Right lobe of liver (tissue), 6 donors: ENCODE data around the gene PELO. TPM values are rescaled to one million over a fixed set of nuclear protein-coding genes. Genes with fewer than 3 reads are reported as not detected.

Experiments
- ATAC-seq, 4 donors: fragments of 200-7000 bp; cut with Tn5 transposase; one replicate each; pipeline ENCODE4 v1.9.1; 2020; ENCODE audit warnings: mild to moderate bottlenecking in 4 of 4, moderate library complexity in 4 of 4
- DNase-seq, 3 donors: peaks; one replicate each; pipeline ENCODE4 v3.0.0-alpha.2; 2020
- H3K27ac ChIP-seq, 3 donors: fragments of 200-600 bp; one replicate each; pipeline ENCODE4 v1.8.0; 2022
- H3K27me3 ChIP-seq, 2 donors: fragments of 200-600 bp; one replicate each; pipeline ENCODE4 v1.8.0; 2022
- H3K36me3 ChIP-seq, 4 donors: fragments of 200-600 bp; sonication (generic) in 1 of 4; one replicate each; pipeline versions ENCODE4 v1.5.1 to v1.8.0; 2017 to 2022; ENCODE audit warnings: control low read depth in 1 of 4
- H3K4me1 ChIP-seq, 4 donors: fragments of 200-600 bp; sonication (generic) in 1 of 4; one replicate each; pipeline versions ENCODE4 v1.5.1 to v1.8.0; 2017 to 2022; ENCODE audit warnings: control low read depth in 1 of 4
- H3K4me3 ChIP-seq, 3 donors: fragments of 200-600 bp; one replicate each; pipeline ENCODE4 v1.8.0; 2022
- H3K9me3 ChIP-seq, 4 donors: fragments of 200-600 bp; sonication (generic) in 1 of 4; one replicate each; pipeline versions ENCODE4 v1.5.1 to v1.8.0; 2017 to 2022; ENCODE audit warnings: control low read depth in 1 of 4
- POLR2A ChIP-seq: fragments of 450-650 bp; IDR thresholded peaks from one replicate; pipeline ENCODE4 v1.6.1; 2017; ENCODE audit warnings: antibody characterized with exemption, mild to moderate bottlenecking
- WGBS: methylation state at CpG from one replicate; pipeline ENCODE4 v1.1.6; 2018; ENCODE audit warnings: low coverage, low lambda C conversion rate; ENCODE audit not compliant: insufficient coverage; ENCODE audit errors: missing lambda C conversion rate; 5-methylcytosine and 5-hydroxymethylcytosine counted together
- intact Hi-C, 2 donors: fragments of 100-400 bp; cut with DNase I; formaldehyde crosslinking; loops; one replicate each; pipeline versions ENCODE4 v1.11.2 to v1.14.1; 2022
- total RNA-seq, 6 experiments: library from RNA; depleted of rRNA in 2 of 6; stranded (reverse); fragments of >200 nt in 2 of 6; fragmentation: NEBNext Ultra II Directional in 3 of 6; extraction: Animal tissue kit (Norgen Biotek cat#: 25700) in 3 of 6; gene quantifications; one replicate each; pipeline versions ENCODE4 v1.1.0 to v1.2.4, GENCODE V29; 2016 to 2023
- TF ChIP-seq, protein P1 (sequence below), 4 donors: fragments of 200-600 bp in 3 of 4; fragments of 450-650 bp in 1 of 4; IDR thresholded peaks; one replicate each; pipeline versions ENCODE4 v1.5.1 to v1.8.0; 2016 to 2022; ENCODE audit warnings: antibody characterized with exemption in 4 of 4, mild to moderate bottlenecking in 2 of 4
- donor health status: DM: no; HTN: yes; CAD: no.
- donor health status: DM: no; HTN: no; CAD: no.
- donor health status: DM: no; HTN: no; CAD: no.
- donor health status: DM: no; HTN: yes; CAD: no.
- donor health status: DM: no; HTN: yes; CAD: no.

PELO gene
- total RNA-seq, 6 experiments from 2014 or later: 14.6 to 24.6 (median 17.6) TPM

DNA sequence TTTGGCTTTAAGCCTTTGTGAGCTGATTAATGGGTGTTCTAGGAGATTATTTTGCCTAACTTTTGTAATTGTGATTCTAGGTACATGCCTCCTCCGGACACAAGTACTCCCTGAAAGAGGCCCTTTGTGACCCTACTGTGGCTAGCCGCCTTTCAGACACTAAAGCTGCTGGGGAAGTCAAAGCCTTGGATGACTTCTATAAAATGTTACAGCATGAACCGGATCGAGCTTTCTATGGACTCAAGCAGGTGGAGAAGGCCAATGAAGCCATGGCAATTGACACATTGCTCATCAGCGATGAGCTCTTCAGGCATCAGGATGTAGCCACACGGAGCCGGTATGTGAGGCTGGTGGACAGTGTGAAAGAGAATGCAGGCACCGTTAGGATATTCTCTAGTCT lies 13.6 kb downstream of the PELO start:
- H3K27me3 ChIP-seq: no peaks in the 10 kb centered on the region
- peak overlapping the region; percentile 78 to 95 (median 86) for H3K27ac ChIP-seq
- peaks cover 0 to 7% (median 4%) of the 10 kb centered on the region in 4 donors for H3K36me3 ChIP-seq
- TF ChIP-seq, protein P1, sequence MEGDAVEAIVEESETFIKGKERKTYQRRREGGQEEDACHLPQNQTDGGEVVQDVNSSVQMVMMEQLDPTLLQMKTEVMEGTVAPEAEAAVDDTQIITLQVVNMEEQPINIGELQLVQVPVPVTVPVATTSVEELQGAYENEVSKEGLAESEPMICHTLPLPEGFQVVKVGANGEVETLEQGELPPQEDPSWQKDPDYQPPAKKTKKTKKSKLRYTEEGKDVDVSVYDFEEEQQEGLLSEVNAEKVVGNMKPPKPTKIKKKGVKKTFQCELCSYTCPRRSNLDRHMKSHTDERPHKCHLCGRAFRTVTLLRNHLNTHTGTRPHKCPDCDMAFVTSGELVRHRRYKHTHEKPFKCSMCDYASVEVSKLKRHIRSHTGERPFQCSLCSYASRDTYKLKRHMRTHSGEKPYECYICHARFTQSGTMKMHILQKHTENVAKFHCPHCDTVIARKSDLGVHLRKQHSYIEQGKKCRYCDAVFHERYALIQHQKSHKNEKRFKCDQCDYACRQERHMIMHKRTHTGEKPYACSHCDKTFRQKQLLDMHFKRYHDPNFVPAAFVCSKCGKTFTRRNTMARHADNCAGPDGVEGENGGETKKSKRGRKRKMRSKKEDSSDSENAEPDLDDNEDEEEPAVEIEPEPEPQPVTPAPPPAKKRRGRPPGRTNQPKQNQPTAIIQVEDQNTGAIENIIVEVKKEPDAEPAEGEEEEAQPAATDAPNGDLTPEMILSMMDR (IDR thresholded peaks at IDR 0.05): no peak
- TF ChIP-seq POLR2A: no peak
- DNase-seq (no peak), ATAC-seq (no peak)
- intact Hi-C loops: no loop called here
- peaks cover 0 to 65% (median 15%) of the 10 kb centered on the region in 4 donors for H3K4me1 ChIP-seq
- H3K4me3 ChIP-seq: peak overlapping the region; percentile 53 to 72 (median 61)
- 54% methylated on average over 6 of the region's 8 CpGs for WGBS
- H3K9me3 ChIP-seq: no peaks in the 10 kb centered on the region

DNA sequence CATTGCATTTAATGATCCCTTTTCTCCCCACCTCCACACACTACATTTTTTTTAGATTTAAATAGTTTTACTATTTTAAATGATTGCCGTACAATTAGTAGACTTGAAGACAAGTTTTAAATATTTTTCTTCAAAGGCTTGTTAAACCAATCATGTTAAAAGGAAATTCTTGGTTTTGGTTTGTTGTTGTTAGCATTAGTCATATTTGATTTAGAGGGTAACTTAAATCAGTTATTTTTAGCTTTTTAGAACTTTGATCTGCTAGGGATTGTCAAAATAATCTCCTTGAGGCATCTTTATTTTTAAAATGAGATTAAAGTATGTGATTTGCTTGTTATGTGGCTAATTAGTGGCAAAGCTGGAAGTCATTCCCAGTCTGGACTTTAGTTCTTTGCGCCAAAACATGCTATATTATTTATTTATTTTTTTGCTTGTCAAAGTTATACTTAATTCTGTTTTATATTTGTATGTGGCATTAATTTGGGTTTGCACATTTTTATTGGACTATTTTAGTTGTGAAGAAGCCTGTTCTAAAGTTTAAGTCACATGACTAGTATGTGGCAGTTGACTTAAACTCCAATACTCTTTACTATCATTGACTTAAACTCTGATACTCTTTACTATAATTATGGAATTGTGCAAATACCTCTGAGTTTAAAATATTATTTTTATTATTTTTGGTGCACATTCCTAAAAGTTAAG lies 14.7 kb downstream of the PELO start:
- Histone ChIP-seq H3K27me3 (no peaks in the 10 kb centered on the region), H3K4me1 (peaks cover 0 to 63% (median 14%) of the 10 kb centered on the region in 4 donors), H3K36me3 (peaks cover 0 to 7% (median 4%) of the 10 kb centered on the region in 4 donors), H3K27ac (peak overlapping the region; percentile 38 to 95 (median 86)), H3K9me3 (no peaks in the 10 kb centered on the region), H3K4me3 (peak overlapping the region; percentile 53 to 72 (median 61))
- no peak for ATAC-seq
- TF ChIP-seq, protein P1 (IDR thresholded peaks at IDR 0.05): no peak
- no peak for TF ChIP-seq POLR2A
- no peak for DNase-seq
- WGBS: 49% methylated on average over 2 of the region's 2 CpGs
- intact Hi-C loops: no loop called here

GRCh38 chr5:52802974-52803336 lies 15.2 kb downstream of the PELO start:
- DNase-seq (no peak), ATAC-seq (no peak)
- Histone ChIP-seq H3K4me3 (peak overlapping the region; percentile 53 to 72 (median 61)), H3K4me1 (peaks cover 0 to 63% (median 13%) of the 10 kb centered on the region in 4 donors), H3K36me3 (peaks cover 0 to 7% (median 4%) of the 10 kb centered on the region in 4 donors), H3K9me3 (no peaks in the 10 kb centered on the region), H3K27me3 (no peaks in the 10 kb centered on the region), H3K27ac (peak overlapping the region; percentile 38 to 95 (median 86))
- TF ChIP-seq POLR2A: no peak
- TF ChIP-seq, protein P1 (IDR thresholded peaks at IDR 0.05): no peak
- WGBS: 19% methylated on average over 6 of the region's 6 CpGs
- intact Hi-C loops: no loop called here

DNA sequence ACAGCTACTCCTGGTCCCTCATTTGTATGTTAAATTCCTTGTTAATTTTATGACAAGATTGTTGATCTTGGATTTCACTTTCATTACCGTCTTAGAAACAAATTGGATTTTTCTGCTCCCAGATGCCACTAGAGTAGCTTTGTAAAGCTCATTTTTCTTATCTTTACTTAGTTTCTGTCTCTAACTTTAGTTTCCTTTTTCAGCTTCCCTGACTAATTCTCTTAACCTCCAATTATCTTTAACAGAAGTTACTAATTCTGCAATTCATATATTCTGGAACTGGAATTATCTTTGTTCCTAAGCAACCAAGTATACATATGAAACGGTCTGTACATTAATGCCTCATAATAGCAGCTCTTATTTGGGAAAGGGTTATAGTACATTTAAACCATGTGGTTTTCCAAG lies 16.7 kb downstream of the PELO start:
- ATAC-seq (no peak), DNase-seq (no peak)
- TF ChIP-seq POLR2A: no peak
- TF ChIP-seq, protein P1 (IDR thresholded peaks at IDR 0.05): no peak
- H3K4me1 ChIP-seq: peaks cover 0 to 56% (median 9%) of the 10 kb centered on the region in 4 donors
- peak overlapping the region in 1 of 3 donors; percentile 14 for H3K27ac ChIP-seq
- intact Hi-C loops: no loop called here
- 48% methylated on average over 2 of the region's 2 CpGs for WGBS
- H3K4me3 ChIP-seq: peak overlapping the region in 1 of 3 donors; percentile 9
- H3K9me3 ChIP-seq: no peaks in the 10 kb centered on the region
- H3K27me3 ChIP-seq: no peaks in the 10 kb centered on the region
- H3K36me3 ChIP-seq: peaks cover 0 to 7% (median 4%) of the 10 kb centered on the region in 4 donors
